NCI-H2196 treated with DMSO at 0.1 percent for 48 hours (cell line): Measurements from ENCODE around the gene PTPRCAP.

Experiments used
- DNase-seq: peaks from one replicate; lab custom pipeline; 2025; ENCODE audit not compliant: unreplicated experiment; lab: John Stamatoyannopoulos, UW

PTPRCAP gene

GRCh38 chr11:67441731-67442351, 4.4 kb upstream of the PTPRCAP start:
- DNase-seq: no peak

- no peak for DNase-seq
These were observed 3.6 kb upstream of the PTPRCAP start for GRCh38 chr11:67441098-67441563.

- DNase-seq: no peak
These were observed 3.0 kb upstream of the PTPRCAP start for GRCh38 chr11:67440229-67441097.

DNA sequence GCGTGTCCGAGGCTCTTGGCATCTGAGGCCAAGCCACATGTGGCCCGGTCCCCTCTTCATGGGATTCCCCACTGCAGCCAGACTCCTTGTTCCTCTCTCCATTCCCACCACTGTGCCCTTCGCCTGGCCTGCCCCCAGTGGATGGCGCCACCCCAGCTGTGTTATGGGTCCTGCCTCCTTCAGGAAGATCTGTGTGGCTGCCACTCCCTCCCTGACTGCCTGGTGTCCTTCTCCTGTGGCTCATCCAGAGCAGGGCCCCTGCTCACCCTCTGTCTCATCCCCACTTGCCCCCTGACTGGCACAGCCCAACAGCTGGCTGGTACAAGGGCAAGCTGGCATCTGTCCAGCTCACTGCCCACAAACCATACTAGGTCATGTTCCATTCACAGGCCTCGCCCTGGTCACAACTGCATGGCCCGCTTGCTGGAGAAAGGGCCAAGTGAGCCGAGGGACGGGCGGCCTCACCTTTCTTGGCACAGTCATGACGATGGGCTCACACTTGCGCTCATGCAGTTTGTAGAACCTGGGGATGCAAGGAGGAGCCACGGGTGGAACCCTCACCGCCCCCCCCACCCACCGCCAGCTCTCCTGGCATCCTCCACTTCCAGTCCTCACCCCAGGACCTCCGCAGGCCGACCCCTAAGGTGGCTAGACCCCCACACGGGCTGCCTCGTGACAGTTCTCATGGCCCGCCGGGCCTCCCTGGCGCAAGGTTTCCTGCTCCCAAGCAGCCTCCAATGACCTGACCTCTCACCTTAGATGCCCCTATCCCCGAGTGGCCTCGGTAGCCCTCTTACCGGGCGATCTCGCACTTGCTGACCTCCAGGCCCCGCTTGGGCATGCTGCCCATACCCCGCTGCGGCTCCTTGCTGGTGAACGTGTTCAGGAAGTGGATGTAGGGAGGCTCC, 2.1 kb upstream of the PTPRCAP start:
- peak; percentile 45 for DNase-seq

DNA sequence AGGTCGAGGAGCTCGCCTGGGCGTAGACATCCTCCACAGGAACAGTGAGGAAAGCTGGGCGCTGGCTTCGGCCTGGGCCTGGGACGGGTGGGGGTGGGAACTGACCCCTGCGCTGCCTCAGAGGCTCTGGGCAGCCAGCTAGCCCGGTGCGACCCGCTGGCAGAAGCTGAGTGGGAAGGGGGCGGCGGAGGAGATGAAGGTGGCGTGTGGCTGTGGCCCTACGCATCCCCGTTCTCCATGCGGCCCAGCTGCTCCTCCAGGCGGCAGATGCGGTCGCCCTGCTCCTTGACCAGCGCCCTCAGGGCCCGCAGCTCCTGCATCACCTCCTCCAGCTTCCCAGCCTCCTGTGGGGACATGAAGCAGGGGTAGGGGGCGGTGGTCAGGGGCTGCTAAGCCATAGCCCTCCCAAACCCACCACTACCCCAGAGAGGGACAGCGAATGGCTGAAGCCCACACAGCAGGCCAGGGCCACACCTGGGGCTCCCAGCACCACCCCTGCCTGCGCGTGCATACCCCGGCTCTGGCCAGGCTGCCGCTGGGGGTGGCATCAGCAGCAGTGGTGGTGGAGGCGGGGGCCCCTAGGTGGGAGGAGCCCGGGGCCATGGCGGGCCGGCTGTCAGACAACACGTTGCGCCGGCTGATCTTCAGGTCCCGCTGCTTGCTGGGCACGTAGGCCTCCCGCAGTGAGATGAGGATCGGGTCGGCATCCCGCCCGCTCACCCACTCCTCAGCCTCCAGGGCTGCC, 848 bp upstream of the PTPRCAP start:
- DNase-seq: no peak

GRCh38 chr11:67437809-67438157, 301 bp upstream of the PTPRCAP start:
- no peak for DNase-seq

DNA sequence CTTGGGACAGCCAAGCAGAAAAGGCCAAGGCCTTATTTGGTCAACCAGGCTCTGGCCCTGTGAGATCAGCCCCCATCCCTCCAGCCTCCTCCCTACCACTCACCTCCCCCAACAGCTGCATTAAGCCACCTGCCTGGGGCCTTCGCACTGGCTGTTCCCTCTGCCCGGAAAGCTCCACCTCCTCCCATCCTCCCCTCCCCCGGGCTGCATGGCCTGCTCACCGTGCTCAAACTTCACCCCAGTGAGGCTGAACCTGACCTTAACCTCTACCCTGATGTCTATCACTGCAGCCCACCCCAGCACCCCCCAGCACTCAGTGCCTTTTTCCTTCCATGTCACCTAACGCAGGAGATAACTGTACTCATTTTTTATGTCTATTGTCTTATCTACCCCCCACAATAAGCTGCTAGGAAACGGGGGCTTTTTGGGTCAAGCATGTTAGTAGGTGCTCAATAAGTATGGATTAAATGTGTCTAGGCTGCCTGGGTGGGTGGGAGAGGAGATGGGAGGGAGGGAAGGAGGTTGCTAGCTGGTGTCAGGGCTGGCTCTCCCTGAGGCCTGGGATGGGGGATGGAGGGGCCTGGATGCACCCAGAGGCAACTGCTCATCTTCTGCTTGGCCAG, 912 bp downstream of the PTPRCAP start:
- DNase-seq: no peak

DNA sequence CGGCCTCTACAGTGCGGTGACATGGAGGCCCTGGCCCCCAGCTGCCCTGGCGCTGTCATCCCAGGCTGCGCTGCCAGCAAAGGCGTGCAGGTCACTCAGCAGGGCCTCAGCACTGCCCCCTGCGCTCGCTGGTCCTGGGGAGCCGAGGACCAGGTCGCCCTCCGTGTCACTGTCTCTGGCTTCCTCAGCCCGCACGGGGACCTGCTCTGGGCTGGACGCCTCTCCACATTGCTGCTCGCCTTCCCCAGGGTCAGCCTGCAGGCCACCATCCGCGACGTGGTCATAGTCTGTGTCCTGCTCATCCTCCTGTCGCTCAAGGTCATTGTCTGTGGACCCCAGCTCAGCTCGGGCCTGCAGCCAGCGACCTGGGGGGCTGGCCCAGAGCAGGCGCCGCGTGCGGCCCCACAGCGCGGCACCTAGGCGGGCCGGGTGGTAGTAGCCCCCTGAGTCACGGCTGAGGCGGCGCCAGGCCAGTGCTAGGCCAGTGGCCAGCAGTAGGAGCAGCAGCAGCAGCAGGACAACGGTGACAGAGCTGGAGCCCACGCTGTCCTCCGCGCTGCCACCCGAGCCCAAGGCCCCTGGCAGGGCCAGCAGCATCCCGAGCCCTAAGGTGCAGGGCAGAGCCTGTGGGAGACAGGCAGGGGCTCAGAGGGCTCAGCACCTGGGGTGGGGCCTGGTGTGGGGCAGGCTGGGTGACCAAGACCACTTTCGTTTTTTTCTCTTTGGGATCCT, 1.6 kb downstream of the PTPRCAP start:
- DNase-seq: no peak

GRCh38 chr11:67435031-67435726, 2.3 kb downstream of the PTPRCAP start:
- DNase-seq: no peak

DNA sequence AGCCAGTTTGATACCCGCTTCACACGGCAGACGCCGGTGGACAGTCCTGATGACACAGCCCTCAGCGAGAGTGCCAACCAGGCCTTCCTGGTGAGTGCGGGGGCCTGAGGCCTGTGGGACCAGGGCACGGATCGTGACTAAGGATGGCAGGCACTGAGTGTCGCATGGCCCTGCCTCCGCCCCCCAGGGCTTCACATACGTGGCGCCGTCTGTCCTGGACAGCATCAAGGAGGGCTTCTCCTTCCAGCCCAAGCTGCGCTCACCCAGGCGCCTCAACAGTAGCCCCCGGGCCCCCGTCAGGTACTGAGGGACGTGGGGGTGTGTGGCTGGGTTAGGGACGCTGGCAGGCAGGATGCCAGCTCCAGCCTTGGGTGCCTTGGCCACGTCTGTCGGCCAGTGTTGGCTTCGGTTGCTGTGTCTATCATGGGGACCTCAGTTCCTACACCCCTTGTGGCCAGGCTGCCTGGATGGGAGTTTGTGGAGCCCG, 3.0 kb downstream of the PTPRCAP start:
- no peak for DNase-seq

GRCh38 chr11:67433536-67434394, 3.7 kb downstream of the PTPRCAP start:
- DNase-seq: no peak

- DNase-seq: no peak
These were observed 4.7 kb downstream of the PTPRCAP start for GRCh38 chr11:67432655-67433349.

DNA sequence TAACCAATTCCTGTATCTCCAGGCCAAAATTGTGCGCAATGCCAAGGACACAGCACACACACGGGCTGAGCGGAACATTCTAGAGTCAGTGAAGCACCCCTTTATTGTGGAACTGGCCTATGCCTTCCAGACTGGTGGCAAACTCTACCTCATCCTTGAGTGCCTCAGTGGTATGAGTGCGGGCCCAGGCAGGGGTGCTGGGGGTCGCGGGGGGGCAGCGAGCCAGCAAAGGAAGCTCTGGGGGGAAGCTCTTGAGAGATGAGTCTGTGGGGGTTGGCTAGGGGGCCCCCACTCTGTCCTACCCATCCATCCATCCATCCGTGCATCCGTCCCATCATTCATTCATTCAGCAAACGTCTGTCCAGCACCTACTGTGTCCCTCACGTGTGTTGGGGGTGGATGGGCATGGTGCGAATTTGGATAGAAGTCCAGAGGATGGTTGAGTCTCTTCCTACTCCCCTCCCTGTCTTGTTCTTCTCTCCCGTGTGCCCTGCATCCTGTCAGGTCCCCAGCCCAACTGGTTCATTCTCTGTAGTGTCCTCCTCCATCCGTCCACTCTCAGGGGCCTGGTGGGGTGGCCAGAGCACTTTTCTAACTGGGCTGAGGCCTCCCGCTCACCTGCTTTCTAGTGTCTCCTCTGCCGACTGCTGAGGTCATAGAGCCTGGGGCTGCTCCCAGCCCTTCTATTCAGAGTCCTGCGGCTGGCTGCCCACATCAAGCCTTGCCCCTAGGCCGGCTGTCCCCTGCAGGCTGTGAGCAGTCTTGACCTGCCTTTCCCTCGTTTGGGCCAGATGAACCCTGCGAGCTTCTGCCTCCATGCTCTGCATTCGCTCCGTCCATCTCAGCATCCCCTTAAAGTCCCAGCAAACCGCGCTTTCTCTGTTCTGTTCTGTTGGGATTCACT, 5.9 kb downstream of the PTPRCAP start:
- DNase-seq: no peak

- no peak for DNase-seq
These were observed 7.8 kb downstream of the PTPRCAP start for GRCh38 chr11:67429722-67430121.

GRCh38 chr11:67429038-67429668, 8.3 kb downstream of the PTPRCAP start:
- DNase-seq: no peak
